H9 (cell line): ENCODE data around the gene HSP90B1. TPM values are rescaled to one million over a fixed set of nuclear protein-coding genes. Genes with fewer than 3 reads are reported as not detected.
A peak's percentile ranks its signal among the peaks of the same experiment; 100 is the strongest.

Experiments
- DNase-seq: peaks from one replicate; pipeline ENCODE4 v3.0.0-alpha.2; 2017
- H2AFZ ChIP-seq: one replicate; pipeline ENCODE4 v1.6.1; 2013; ENCODE audit warnings: mild to moderate bottlenecking, low read length, control low read depth, moderate library complexity
- H2AK5ac ChIP-seq: 2 replicates; pipeline ENCODE4 v1.6.1; 2013; ENCODE audit warnings: low read length, control low read depth, mixed read lengths; ENCODE audit not compliant: insufficient read length
- H2BK120ac ChIP-seq: one replicate; pipeline ENCODE4 v1.6.1; 2013; ENCODE audit warnings: low read depth, mild to moderate bottlenecking, low read length, control low read depth, inconsistent platforms; ENCODE audit not compliant: poor library complexity, severe bottlenecking
- H2BK12ac ChIP-seq: 2 replicates; pipeline ENCODE4 v1.6.1; 2013; ENCODE audit warnings: low read length, control low read depth, mixed read lengths, low read depth; ENCODE audit not compliant: insufficient read length
- H2BK15ac ChIP-seq: 2 replicates; pipeline ENCODE4 v1.6.1; 2013; ENCODE audit warnings: low read depth, low read length, control low read depth
- H2BK20ac ChIP-seq: one replicate; pipeline ENCODE4 v1.6.1; 2013; ENCODE audit warnings: low read depth, mild to moderate bottlenecking, low read length, control low read depth, inconsistent platforms; ENCODE audit not compliant: poor library complexity, severe bottlenecking
- H2BK5ac ChIP-seq: 2 replicates; pipeline ENCODE4 v1.6.1; 2013; ENCODE audit warnings: low read length, control low read depth, mixed read lengths; ENCODE audit not compliant: insufficient read length
- H3K14ac ChIP-seq: 2 replicates; pipeline ENCODE4 v1.6.1; 2013; ENCODE audit warnings: low read length, control low read depth; ENCODE audit not compliant: insufficient read depth
- H3K18ac ChIP-seq: 2 replicates; pipeline ENCODE4 v1.6.1; 2013; ENCODE audit warnings: low read depth, mild to moderate bottlenecking, mixed read lengths, low read length, control low read depth; ENCODE audit not compliant: insufficient read length
- H3K23ac ChIP-seq: 2 replicates; pipeline ENCODE4 v1.6.1; 2013; ENCODE audit warnings: low read length, control low read depth, mixed read lengths, low read depth; ENCODE audit not compliant: insufficient read length
- H3K23me2 ChIP-seq: 2 replicates; pipeline ENCODE4 v1.6.1; 2013; ENCODE audit warnings: low read depth, mild to moderate bottlenecking, mixed read lengths, low read length, control low read depth; ENCODE audit not compliant: insufficient read length, poor library complexity, severe bottlenecking
- H3K27ac ChIP-seq: 2 replicates; pipeline ENCODE4 v1.5.1; 2013; ENCODE audit warnings: low read length, control low read depth, mixed read lengths, low read depth; ENCODE audit not compliant: insufficient read length
- H3K27me3 ChIP-seq: 2 replicates; pipeline ENCODE4 v1.6.1; 2013; ENCODE audit warnings: low read length, control low read depth, inconsistent platforms; ENCODE audit not compliant: insufficient read depth
- H3K4ac ChIP-seq: 2 replicates; pipeline ENCODE4 v1.6.1; 2013; ENCODE audit warnings: low read depth, mild to moderate bottlenecking, control low read depth, inconsistent platforms, low read length, moderate library complexity
- H3K4me1 ChIP-seq: 2 replicates; pipeline ENCODE4 v1.6.1; 2013; ENCODE audit warnings: low read length, control low read depth, inconsistent platforms; ENCODE audit not compliant: insufficient read depth
- H3K4me2 ChIP-seq: 2 replicates; pipeline ENCODE4 v1.6.1; 2013; ENCODE audit warnings: low read length, control low read depth, mixed read lengths; ENCODE audit not compliant: insufficient read length, insufficient read depth
- H3K56ac ChIP-seq: 2 replicates; pipeline ENCODE4 v1.6.1; 2013; ENCODE audit warnings: low read depth, mild to moderate bottlenecking, mixed read lengths, low read length, control low read depth; ENCODE audit not compliant: insufficient read length
- H3K79me1 ChIP-seq: 2 replicates; pipeline ENCODE4 v1.6.1; 2013; ENCODE audit warnings: low read depth, mild to moderate bottlenecking, moderate library complexity, low read length, control low read depth, inconsistent platforms; ENCODE audit not compliant: insufficient read depth, poor library complexity, severe bottlenecking
- H3K79me2 ChIP-seq: 2 replicates; pipeline ENCODE4 v1.6.1; 2013; ENCODE audit warnings: low read length, control low read depth, inconsistent platforms; ENCODE audit not compliant: insufficient read depth
- H3K9ac ChIP-seq: 2 replicates; pipeline ENCODE4 v1.6.1; 2013; ENCODE audit warnings: low read length, control low read depth, mixed read lengths; ENCODE audit not compliant: insufficient read length; ENCODE audit errors: extremely low read depth
- H3K9me3 ChIP-seq: one replicate; pipeline ENCODE4 v1.6.1; 2013; ENCODE audit warnings: low read depth, low read length, inconsistent platforms; ENCODE audit not compliant: control insufficient read depth
- H3T11ph ChIP-seq: one replicate; pipeline ENCODE4 v1.6.1; 2013; ENCODE audit warnings: mild to moderate bottlenecking, low read length, control low read depth, inconsistent platforms
- H4K20me1 ChIP-seq: one replicate; pipeline ENCODE4 v1.6.1; 2013; ENCODE audit not compliant: control insufficient read depth, insufficient read length, insufficient read depth
- H4K5ac ChIP-seq: 2 replicates; pipeline ENCODE4 v1.6.1; 2013; ENCODE audit warnings: low read depth, mild to moderate bottlenecking, mixed read lengths, low read length, control low read depth; ENCODE audit not compliant: insufficient read length
- H4K8ac ChIP-seq: replicated peaks from 2 replicates; pipeline ENCODE4 v1.6.1; 2013; ENCODE audit warnings: low read length, control low read depth, mixed read lengths, low read depth; ENCODE audit not compliant: insufficient read length
- H4K91ac ChIP-seq: 2 replicates; pipeline ENCODE4 v1.6.1; 2013; ENCODE audit warnings: low read depth, mild to moderate bottlenecking, moderate library complexity, mixed read lengths, low read length, control low read depth; ENCODE audit not compliant: insufficient read length
- H3K27ac Mint-ChIP-seq, 3 experiments: 2 replicates in 2 of 3; 3 replicates in 1 of 3; pipeline ENCODE4 v1.8.0; 2020 to 2021; ENCODE audit warnings: mixed read lengths in 3 of 3, mild to moderate bottlenecking in 1 of 3, moderate library complexity in 1 of 3
- H3K27me3 Mint-ChIP-seq: 2 replicates; pipeline ENCODE4 v1.8.0; 2021; ENCODE audit warnings: low read depth, mild to moderate bottlenecking, moderate library complexity, mixed read lengths
- H3K36me3 Mint-ChIP-seq, 3 experiments: 2 replicates in 2 of 3; 3 replicates in 1 of 3; pipeline ENCODE4 v1.8.0; 2020 to 2021; ENCODE audit warnings: low read depth in 3 of 3, mixed read lengths in 3 of 3; ENCODE audit not compliant: insufficient read depth in 1 of 3
- H3K4me1 Mint-ChIP-seq, 2 experiments: 2 replicates each; pipeline ENCODE4 v1.8.0; 2020; ENCODE audit warnings: mixed read lengths in 2 of 2
- H3K4me3 Mint-ChIP-seq, 2 experiments: 2 replicates in 1 of 2; 3 replicates in 1 of 2; pipeline ENCODE4 v1.8.0; 2020 to 2021; ENCODE audit warnings: mild to moderate bottlenecking in 2 of 2, mixed read lengths in 2 of 2, moderate library complexity in 1 of 2
- H3K9me3 Mint-ChIP-seq, 2 experiments: 2 replicates in 1 of 2; 3 replicates in 1 of 2; pipeline ENCODE4 v1.8.0; 2020; ENCODE audit warnings: mild to moderate bottlenecking in 2 of 2, mixed read lengths in 2 of 2, moderate library complexity in 1 of 2
- CTCF ChIP-seq: fragments of 200-600 bp; sonication (generic); conservative IDR thresholded peaks from 3 replicates; pipeline ENCODE4 v1.8.0; 2021; ENCODE audit warnings: antibody characterized with exemption, mild to moderate bottlenecking
- WGBS: extraction: QIAGEN DNeasy Blood & Tissue Kit; methylation state at CpG from one replicate; pipeline ENCODE4 v1.1.7; 2013; ENCODE audit warnings: missing lambda C conversion rate, low lambda C conversion rate, mixed read lengths; ENCODE audit not compliant: insufficient read length; ENCODE audit errors: extremely low coverage; 5-methylcytosine and 5-hydroxymethylcytosine counted together
- total RNA-seq: library from RNA; stranded (reverse); gene quantifications from 2 replicates; pipeline ENCODE4 v1.2.1, GENCODE V29; 2021

Gene HSP90B1
- total RNA-seq, 1 experiment from 2014 or later: 737 TPM

GRCh38 chr12:103929784-103930033, 501 bp upstream of the HSP90B1 start:
- no peak for DNase-seq
- H3K36me3 Mint-ChIP-seq: peaks cover 31 to 40% (median 33%) of the 10 kb centered on the region in 3 experiments
- peak overlapping the region; percentile 87 for H3K9ac ChIP-seq
- H3K56ac ChIP-seq: no peak overlapping the region
- H3K4ac ChIP-seq: no peak overlapping the region
- peaks cover 20% of the 10 kb centered on the region for H3K79me2 ChIP-seq
- H3K4me2 ChIP-seq: peak overlapping the region; percentile 97
- no peak overlapping the region for H3K18ac ChIP-seq
- peaks cover 7% of the 10 kb centered on the region for H3K79me1 ChIP-seq
- H3K4me1 Mint-ChIP-seq: peaks cover 25 to 33% of the 10 kb centered on the region in 2 experiments
- no peak overlapping the region for H3K14ac ChIP-seq
- H2BK120ac ChIP-seq: no peak overlapping the region
- H3K27ac ChIP-seq: no peak overlapping the region
- no peak overlapping the region for H2BK5ac ChIP-seq
- WGBS: no CpG with 5 or more reads among the region's 18 CpGs
- no peaks in the 10 kb centered on the region for H3K27me3 Mint-ChIP-seq
- TF ChIP-seq CTCF: no peak
- peaks cover 2% of the 10 kb centered on the region for H4K20me1 ChIP-seq
- H3K27ac Mint-ChIP-seq: peak overlapping the region in 1 of 3 experiments; percentile 73; a peak in 4 of 7 replicates
- no peak overlapping the region for H4K8ac ChIP-seq
- H3K9me3 Mint-ChIP-seq: no peaks in the 10 kb centered on the region
- H2AFZ ChIP-seq: no peak overlapping the region
- no peaks in the 10 kb centered on the region for H3K9me3 ChIP-seq
- no peak overlapping the region for H2BK15ac ChIP-seq
- H4K5ac ChIP-seq: no peak overlapping the region
- H3T11ph ChIP-seq: no peak overlapping the region
- no peaks in the 10 kb centered on the region; the same call in 1 of the 2 replicates for H3K4me1 ChIP-seq
- H3K23ac ChIP-seq: no peak overlapping the region
- H2BK12ac ChIP-seq: no peak overlapping the region
- H3K23me2 ChIP-seq: peaks cover 15% of the 10 kb centered on the region
- H4K91ac ChIP-seq: no peak overlapping the region
- H3K27me3 ChIP-seq: no peaks in the 10 kb centered on the region
- peak overlapping the region; percentile 80 to 91 for H3K4me3 Mint-ChIP-seq
- no peak overlapping the region for H2BK20ac ChIP-seq
- H2AK5ac ChIP-seq: no peak overlapping the region
